ENCODE results near the gene SLC16A10.

SLC16A10 gene

DNA sequence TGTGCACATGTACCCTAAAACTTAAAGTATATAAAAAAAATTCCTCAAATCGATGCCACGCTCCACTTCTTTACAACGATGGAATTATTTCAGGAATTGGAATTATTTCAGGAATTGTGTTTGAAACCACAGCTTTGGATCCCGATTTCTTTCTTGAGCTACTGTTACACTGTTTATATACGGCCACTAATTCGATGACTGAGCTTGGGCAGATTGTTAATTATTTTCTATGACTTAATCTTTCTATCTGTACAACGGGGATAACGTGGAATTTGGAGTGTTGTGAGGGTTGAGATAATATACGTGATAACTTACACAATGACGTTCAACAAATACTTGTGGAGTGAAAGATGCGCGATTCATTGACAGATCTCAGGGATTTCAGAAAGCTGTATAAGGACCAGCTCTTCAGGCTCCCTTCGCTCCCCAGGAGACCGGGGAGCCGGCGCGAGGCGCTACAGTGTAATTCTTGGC lies 171.3 kb downstream of the SLC16A10 start:
- DNase-seq (ENCODE audit: low read depth in 2 of 2): peak; percentile 18 to 31

GRCh38 chr6:111259089-111259831 lies 172.0 kb downstream of the SLC16A10 start:
- DNase-seq (ENCODE audit: low read depth in 2 of 2): peak; percentile 98

DNA sequence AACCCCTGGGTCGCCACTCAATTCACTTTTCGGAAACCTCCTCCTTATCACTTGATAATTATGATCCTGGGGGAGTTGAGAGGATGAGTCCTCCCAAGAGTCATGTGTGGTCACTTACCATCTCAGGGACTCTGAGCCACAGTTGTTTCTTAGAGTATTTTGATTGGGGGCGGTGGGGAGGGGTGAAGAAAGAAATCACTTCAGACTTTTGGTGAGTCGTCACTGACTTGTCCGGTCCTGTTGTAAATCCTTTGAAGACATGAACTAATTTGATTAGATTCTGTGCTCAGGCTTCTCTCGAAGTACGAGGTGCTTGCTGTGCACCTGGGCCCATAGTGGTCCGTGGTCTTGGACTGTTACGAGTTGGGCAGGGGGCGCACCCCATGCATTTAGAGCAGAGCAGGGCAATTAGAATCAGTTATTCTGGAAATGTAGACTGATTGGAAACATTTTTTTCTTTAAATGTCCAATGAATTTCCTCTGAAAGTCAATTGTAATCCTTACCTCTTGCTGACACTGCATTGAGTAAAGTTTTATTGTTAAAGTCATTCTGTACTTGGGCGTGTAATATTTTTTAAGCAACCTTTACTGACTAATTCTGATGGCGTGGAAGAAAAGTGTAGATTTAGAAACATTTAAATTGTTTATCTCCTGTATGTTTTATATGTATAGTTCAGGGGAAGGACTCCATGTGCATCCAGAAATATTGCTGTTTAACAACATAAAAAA lies 173.4 kb downstream of the SLC16A10 start:
- DNase-seq (ENCODE audit: low read depth in 2 of 2): no peak

DNA sequence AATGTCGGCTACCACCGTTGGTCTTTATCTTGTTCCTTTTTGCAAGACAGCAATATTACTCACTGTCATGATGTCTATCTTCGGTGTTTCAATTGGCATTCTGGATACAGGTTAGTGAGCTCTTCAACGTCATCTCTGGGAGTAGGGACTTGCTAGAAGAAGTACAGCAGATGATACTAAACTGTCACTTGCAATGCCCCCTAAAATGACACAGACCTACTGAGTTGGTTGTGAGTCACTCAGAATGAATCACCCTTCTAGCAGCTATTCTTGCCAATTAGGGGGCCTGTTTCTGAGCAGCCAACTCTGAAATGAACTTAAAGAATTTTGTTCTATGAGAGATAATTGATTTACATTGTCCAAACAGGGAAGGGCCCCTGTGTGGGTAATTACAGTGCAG lies 176.5 kb downstream of the SLC16A10 start:
- DNase-seq (ENCODE audit: low read depth in 2 of 2): peak; percentile 26 to 43

DNA sequence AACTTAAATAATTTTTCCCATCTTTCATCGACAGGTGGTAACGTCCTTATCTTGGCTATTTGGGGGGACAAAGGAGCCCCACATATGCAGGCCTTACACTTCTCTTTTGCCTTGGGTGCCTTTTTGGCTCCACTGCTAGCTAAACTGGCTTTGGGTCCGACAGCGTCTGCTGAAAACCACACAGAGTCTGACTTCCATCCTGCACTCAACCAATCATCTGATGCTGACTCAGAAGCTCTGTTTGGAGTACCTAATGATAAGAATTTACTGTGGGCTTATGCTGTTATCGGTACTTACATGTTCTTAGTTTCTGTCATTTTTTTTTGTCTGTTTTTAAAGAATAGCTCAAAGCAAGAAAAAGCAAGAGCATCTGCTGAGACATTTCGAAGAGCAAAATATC lies 178.5 kb downstream of the SLC16A10 start:
- DNase-seq (ENCODE audit: low read depth in 2 of 2): no peak

DNA sequence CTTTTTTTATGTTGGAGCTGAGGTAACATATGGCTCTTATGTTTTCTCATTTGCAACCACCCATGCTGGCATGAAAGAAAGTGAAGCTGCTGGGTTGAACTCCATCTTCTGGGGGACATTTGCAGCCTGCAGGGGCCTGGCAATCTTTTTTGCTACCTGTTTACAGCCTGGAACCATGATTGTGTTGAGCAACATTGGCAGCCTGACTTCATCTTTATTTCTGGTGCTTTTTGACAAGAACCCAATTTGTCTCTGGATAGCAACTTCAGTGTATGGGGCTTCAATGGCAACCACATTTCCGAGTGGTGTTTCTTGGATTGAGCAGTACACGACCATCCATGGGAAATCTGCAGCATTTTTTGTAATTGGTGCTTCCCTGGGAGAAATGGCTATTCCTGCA lies 179.0 kb downstream of the SLC16A10 start:
- no peak for DNase-seq (ENCODE audit: low read depth in 2 of 2)

- no peak for DNase-seq (ENCODE audit: low read depth in 2 of 2)
These were observed 180.5 kb downstream of the SLC16A10 start for GRCh38 chr6:111267764-111268333.

- no peak for DNase-seq (ENCODE audit: low read depth in 2 of 2)
These were observed 182.2 kb downstream of the SLC16A10 start for GRCh38 chr6:111269401-111269970.

- no peak for DNase-seq (ENCODE audit: low read depth in 2 of 2)
These were observed 182.8 kb downstream of the SLC16A10 start for GRCh38 chr6:111270121-111270520.

GRCh38 chr6:111274593-111275217 lies 187.4 kb downstream of the SLC16A10 start:
- DNase-seq (ENCODE audit: low read depth in 2 of 2): no peak

DNA sequence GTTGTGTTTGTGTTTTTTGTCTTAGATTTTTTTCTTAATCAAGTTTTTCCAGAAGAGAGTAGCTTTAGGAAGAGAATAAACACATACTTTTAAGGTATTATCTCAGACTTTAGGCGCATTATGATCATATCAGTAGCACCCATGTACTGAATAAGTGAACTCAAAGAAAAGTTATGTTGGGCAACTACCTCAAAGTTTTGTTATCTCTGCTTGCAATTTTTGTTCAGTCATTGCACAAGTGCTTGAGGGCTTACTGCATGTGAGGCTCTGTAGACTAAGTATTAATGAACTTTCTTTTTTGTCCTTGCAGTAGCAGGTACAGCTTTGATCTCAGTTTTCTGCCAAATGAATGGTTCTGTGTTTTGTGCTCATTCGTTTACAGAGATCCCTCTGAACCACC lies 189.0 kb downstream of the SLC16A10 start:
- DNase-seq (ENCODE audit: low read depth in 2 of 2): no peak

- no peak for DNase-seq (ENCODE audit: low read depth in 2 of 2)
These were observed 189.4 kb downstream of the SLC16A10 start for GRCh38 chr6:111276736-111277135.

- no peak for DNase-seq (ENCODE audit: low read depth in 2 of 2)
These were observed 190.5 kb downstream of the SLC16A10 start for GRCh38 chr6:111277819-111278218.

- no peak for DNase-seq (ENCODE audit: low read depth in 2 of 2)
These were observed 191.4 kb downstream of the SLC16A10 start for GRCh38 chr6:111278731-111279130.

DNA sequence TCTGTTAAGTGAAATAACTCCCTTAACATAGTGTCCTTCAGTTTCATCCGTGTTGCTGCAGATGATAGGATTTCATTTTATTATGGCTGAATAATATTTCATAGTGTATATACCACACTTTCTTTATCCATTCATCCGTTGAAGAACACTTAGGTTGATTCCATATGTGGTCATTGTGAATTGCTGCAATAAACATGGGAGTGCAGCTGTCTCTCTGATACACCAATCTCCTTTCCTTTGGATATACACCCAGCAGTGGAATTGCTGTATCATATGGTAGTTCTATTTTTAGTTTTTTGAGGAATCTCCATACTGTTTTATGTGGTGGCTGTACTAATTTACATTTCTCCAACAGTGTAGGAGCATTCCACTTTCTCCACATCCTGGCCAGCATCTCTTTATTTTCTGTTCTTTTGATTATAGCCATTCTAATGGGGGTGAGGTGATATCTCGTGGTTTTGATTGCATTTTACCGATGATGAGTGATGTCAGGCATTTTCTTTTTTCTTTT lies 193.2 kb downstream of the SLC16A10 start:
- DNase-seq (ENCODE audit: low read depth in 2 of 2): peak in 1 of 2 experiments; percentile 15

Data from fibroblast of skin of left quadriceps (primary cell).